GM21515 (cell line): Measurements from ENCODE around the gene CARS1.
"Not testable (repeated sequence)": the region's sequence is repeated elsewhere in the genome, so short reads cannot be mapped to it uniquely, and the experiment has no call there.

Source experiments
- ATAC-seq: cut with Tn5 transposase; IDR thresholded peaks from one replicate; pipeline ENCODE4 v1.9.1; 2021; ENCODE audit not compliant: unreplicated experiment

Gene CARS1

DNA sequence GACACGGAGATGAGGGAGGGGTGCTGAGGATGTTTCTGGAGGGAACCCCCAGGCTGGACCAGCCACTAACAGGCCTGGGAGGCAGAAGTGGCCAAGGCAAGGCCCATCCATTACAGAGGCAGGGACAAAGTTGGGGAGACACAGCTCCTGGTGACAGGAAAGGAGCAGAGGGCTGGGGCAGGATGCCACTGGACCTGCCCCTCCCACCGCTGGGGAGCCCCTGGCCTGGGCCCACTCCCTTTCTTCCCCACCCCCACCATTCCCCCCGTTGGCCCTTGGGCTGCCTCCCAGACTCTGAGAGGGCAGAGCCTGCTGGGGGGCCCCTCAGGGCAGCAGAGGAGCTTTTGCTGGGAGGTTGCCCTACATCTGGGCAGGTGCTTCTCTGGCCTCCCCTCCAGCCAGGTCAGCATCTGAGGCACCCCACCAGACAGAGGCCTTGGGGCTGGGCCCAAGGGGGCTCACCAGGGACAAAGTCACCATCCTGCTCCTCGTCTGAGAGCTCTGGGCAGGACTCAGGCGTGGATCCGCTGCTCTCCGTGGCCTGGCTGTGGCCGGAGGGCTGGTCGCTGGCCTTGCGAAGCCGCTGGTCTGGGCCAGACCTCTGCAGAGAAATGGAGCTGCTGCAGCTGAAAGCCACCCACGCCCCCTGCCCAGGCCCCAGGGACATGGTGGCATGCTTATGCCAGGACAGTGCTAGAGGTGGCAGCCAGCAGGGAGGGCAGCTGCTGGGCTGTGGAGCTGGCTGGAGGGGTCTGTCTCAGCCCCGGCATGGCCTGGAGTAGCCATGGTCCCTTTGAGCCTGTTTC, 33.1 kb upstream of the CARS1 start:
- no peak for ATAC-seq

DNA sequence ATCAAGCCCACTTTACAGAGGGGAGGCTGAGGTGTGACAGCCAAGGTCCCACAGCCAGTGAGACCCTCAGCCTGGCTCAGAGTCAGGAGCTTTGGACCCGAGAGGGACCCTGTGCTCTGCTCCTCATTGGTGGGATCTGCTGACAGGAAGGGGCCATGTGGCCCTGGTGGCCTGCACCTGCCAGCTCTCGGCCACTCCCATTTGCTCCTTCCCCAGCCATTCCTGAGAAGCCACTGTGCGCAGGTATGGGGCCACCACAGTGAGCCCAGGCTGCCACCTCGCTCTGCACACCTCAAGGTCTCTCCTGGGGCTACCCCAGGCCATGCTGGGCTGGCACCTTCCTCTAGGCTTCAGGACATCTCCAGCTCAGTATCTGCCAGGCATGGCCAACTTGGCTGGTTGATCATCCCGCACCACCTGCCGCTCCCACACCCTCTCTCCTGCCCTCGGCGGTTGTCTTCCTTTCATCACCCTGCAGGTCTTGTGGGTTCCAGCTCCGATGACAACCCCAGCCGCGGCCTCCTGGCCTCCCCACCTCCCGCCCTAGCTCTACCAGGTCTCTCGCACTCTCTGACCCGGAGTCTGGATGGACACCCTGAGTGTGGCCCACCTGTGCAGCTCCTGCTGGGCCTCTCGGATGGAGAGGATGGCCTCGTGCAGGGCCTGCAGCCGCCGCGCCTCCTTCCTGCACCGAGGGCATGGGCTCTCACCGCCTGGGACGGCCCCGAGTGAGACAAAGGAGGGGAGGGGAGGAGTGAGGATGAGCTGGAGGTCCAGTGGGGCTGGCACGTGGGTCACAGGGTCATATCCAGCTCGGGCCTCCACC, 32.2 kb upstream of the CARS1 start:
- ATAC-seq: no peak

DNA sequence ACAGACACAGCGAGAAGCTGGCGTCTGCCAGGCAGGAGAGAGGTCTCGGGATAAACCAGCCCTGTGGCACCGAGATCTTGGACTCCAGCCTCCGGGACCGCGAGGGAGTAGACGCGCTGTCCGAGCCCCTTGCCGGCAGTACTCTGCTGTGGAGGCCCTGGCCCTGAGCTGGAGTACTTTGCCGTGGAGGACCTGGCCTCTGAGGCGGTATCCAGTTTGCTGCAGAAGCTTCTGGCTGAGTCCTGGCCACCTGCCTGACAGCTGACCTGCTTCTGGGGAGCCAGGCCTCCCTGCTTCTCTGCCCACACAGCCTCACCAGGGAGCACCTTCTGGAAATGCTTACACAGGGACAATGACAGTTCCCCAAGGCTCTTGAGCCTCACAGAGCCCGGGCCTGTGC, 31.6 kb upstream of the CARS1 start:
- no peak for ATAC-seq

DNA sequence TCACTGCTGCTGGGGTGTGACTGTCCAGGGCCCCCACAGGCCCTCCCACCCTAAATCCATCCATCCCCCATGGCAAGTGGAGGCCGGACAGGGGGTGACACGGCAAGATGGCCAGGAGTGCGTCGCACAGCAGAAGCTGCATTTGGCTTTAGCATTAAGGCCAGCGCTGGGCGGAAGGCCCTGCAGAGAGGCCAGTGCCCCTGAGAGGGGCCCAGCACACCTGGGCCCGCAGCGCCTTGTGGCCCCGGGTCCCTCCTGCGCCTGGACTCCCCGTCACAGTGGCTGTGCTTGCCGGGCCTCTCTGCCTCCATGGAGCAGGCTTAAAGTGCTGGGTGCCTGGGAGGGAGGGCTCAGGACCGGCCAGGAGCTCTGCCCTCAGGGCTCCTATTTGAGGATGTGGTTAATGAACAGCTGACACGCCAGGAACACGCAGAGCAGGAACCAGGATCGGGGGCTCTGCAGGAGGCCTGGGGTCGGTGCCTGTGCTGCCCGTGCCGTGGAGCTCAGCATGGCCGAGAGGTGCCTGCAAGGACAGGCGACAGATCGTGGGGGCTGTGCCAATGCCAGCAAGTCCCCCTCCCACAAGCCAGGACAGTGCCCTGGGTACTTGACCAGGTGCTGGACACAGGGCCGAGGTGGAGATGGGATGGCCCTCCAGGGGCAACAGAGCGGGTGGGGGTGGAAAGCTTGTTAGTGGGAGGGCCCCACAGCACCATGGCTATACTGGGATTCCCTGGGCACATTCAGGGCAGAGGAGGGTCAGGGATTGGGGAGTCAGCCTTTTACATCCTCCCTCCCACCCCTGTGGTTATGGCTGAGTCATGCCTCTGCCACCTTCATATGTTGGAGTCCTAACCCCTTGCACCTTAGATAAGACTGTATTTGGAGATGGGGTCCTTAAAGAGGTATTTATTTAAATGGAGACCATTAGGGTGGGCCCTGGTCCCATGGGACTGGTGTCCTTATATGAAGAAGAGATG, 30.9 kb upstream of the CARS1 start:
- ATAC-seq: no peak

DNA sequence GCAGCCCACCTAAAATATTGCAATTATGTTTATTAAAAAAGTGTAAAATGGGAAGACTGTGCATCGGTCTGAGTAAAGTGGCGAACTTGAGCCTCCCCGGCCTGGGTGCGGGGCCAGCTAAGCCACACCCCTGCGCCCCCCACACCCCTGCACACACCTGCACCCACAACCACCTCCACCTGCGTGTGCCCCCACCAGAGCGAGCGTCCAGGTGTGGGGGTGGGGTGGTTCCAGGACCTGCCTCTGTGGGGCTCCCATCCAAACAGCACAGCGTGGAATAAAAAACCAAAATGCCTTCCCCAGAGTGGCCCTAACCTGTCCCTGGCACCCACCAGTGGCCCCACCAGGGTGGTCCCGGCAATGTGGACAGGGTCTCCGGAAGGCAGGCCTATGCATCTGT, 30.1 kb upstream of the CARS1 start:
- ATAC-seq: no peak

DNA sequence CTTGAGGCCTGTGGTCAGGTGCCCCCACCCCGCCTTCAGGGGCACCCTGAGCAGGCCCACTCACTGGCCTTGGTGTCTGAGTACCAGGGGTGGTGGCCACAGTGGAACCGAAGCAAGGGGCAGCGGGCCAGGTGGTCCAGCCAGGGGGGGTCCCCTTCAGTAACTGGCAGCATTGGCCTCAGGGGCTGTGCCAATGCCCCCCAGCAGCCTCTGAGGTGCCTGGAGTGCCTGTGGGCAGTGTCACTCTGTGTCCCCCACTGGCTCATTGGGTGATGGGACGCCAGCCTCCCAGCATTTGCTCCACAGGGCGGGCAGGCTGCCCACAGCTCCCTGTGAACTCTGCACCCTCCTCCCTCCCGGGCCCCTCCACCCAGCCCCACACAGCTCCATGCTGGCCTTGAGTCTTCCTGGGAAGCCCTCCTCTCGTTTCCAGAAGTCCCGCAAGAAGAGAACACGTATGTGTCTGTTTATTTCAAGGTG, 29.5 kb upstream of the CARS1 start:
- no peak for ATAC-seq

DNA sequence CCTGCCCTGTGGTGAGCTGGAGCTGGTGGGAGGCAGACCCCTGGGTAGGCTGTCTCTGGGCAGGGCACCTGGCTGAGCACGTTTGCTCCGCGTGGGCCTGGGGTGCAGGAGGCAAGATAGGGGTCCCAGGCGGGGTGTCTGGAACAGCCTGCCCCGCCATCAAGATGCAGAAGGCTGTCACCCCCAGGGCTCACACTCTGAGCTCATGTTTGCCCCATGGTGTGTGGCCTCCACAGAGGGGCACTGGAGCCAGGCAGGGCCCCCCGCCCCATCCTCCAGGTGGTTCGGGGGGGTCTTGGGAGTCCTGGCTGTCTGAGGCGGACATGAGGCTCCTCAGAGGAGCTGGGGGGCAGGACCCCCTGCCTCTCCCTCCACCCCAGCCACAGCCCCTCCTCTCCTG, 28.9 kb upstream of the CARS1 start:
- ATAC-seq: no peak

DNA sequence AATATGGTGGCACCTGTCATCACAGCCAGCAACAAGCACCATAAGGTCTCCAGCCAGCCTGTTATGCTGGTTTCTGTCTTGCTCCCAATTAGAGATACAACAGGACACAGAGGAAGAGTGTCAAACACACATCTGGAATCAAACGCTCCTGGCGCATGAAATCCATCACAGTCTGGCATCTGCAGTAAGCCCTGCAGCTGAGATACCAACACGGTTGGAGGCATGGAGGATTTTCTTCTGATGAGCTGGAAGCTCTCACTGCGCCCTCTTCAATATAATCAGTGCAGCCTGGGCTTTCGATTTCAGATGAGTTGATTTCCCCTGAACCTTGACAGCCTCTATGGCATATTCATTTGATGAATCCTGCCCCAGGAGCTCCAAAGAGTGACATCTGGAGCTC, 27.8 kb upstream of the CARS1 start:
- ATAC-seq: no peak

DNA sequence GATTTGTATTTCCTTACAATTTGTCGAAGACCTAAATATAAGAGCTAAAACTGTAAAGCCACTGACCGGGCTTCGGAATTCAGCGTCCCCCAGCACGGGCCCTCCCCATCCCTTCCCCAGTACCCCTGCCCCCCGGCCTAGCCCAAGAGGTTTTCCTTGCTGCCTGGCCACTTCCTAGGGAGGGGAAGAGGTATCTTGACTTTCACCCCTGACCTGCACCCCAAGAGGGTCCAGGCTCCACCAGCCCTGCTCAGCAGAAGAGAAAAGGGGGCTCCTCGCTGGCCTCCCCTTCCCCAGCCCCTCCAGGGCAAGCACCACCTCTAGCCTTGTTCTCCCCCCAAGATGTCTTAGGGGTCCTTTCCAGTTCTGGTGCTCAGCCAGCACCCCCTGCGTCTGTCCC, 26.1 kb upstream of the CARS1 start:
- ATAC-seq: no peak

DNA sequence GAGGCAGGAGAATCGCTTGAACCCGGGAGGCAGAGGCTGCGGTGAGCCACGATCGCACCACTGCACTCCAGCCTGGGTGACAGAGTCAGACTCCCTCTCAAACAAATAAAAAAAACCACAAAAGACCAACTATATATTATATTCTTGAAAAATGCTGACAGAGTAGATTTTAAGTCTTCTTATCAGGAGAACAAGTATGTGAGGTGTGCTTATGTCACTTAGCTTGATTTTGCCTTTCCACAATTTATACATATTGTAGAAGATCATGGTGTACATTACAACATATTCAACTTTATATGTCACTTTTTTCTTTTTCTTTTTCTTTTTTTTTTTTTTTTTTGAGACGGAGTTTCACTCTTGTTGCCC, 24.1 kb upstream of the CARS1 start:
- ATAC-seq: no peak

DNA sequence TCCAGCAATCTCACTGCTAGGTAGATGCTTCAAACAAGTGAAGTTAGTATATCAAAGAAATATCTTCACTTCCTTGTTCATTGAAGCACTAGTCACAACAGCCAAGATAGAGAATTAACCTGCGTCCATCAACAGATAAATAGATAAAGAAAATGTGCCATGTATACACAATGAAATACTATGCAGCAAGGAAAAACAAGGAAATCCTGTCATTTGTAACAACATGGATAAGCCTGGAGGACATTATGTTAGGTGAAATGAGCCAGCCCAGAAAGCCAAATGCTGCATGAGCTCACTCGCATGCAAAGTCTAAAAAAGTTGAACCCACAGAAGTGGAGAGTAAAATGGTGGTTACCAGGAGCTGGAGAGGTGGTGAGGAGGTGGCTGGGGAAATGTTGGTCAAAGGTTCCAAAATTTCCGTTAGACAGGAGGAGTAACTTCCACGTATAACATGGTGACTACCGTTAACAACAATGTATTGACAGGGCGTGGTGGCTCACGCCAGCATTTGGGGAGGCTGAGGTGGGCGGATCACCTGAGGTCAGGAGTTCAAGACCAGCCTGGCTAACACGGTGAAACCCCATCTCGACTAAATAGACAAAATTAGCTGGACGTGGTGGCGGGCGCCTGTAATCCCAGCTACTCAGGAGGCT, 23.6 kb upstream of the CARS1 start:
- no peak for ATAC-seq

DNA sequence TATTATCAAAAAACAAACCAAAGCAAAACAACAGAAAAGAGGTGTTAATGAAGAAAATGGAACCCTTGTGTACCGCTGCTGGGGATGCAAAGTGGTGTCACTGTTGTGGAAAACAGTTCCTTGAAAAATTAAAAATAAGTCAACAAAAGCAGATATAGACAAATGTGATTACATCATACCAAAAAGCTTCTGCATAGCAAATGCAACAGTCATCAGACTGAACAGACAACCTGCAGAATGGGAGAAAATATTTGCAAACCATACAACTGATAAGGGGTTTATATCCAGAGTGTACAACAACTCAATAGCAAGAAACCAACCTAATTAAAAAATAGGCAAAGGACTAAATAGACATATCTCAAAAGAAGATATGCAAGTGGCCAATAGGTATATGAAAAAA, 22.9 kb upstream of the CARS1 start:
- ATAC-seq: no peak

DNA sequence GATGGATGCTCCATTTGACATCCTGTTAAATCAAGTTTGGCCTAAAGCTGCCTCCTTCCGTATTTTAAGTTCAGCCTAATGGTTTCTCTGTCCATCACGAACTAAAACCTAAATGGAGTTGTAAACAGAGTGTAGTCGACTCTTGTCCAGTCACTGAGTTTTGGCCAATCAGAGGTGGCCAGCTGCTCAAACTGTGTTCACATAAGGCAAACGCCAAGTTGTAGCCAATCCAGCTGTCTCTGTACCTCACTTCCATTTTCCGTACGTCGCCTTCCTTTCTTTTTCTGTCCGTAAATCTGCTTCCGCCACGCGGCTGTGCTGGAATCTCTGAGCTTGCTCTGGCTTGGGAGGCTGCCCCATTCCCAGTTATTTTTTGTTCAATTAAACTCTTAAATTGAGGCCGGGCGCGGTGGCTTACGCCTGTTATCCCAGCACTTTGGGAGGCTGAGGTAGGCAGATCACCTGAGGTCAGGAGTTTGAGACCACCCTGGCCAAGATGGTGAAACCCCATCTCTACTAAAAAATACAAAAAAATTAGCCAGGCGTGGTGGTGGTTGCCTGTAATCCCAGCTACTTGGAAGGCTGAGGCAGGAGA, 20.7 kb upstream of the CARS1 start:
- no peak for ATAC-seq

DNA sequence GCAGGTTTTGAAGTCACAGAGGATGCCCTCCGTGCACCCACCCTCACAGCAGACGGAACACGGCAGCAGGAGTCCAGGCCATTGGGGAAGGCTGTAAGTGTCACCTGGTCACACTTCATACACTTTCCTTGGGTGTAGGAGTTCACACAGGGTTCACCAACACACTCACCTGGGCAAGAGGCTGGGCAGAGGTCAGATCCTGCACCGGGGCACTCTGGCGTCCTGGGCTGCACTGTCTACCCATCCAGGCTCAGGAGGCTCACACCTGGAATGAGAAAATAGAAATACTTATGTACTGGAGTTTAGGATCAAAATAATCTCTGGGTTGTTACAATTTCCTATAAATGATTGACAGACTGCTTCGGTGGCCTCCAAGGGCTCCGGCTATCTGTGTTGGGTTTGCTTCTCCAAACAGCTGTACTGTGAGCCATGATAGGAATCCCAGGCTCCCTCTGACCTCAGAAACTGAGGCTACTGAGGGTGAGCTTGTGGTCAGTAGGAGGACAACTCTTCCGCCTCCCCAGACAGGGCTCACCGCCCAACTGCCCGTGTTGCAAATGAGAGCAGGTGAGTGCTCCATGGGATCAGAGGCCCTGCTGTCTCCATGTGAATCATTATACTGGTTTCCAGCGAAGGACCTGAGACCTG, 20.1 kb upstream of the CARS1 start:
- no peak for ATAC-seq

DNA sequence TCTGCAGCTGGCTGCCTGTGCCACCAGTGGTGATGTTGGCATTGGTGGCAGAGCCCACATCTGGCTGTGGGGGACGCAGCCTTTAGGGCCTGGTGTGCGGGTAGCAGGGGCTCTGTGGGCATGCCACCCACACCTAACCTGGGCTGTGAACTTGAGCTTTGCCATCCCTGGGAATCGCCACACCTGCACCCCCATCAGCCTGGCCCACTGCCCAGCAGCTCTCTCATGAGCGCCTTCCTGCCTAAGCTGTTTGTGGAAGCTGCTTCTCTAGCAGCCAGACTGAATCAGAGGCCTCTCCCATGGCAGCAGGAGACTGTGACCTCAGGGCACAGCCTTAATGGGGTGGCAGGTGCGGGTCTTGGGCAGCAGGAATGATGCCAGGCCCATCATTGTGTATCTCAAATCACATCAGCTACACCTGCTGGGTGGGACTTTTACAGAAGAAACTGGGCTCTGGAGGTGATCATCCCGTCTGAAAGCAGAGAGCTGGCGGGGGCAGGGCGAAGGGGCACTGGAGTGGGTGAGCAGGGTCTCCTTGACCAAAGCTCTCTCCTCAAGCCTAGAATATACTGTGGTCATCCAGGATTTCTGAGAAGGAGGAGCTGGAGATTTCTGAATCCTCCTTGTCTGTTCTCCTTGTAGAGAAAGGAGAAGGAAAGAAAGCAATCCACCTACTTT, 17.8 kb upstream of the CARS1 start:
- no peak for ATAC-seq

DNA sequence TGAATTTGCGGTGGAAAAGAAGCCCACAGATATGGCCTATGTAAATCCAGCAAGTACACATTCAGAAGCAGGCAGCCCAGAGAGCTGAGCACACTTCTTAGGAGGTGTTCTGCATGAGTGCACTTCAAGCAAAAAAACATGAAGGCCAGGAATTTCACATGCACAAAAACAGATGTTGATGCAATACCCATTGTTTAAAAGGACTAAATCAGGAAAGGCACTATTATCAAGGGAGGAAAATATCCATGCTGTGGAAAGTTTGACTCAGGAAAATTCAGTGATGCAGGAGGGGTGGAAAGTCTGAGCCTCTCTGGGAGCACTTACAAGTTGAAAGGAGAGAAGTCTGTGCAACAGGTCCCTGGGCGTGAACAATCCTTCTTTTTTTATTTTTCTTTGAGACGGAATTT, 15.8 kb upstream of the CARS1 start:
- ATAC-seq: no peak

DNA sequence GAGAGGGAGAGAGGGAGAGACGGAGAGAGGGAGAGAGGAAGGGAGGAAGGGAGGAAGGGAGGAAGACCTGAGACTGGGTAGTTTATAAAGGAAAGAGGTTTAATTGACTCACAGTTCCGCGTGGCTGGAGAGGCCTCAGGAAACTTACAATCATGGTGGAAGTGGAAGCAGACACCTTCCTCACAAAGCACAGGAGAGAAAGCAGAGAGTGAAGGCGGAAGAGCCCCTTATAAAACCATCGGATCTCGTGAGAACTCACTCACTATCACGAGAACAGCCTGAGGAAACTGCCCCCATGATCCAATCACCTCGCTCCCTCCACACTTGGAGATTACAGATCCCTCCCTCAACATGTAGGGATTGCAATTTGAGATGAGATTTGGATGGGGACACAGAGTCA, 12.2 kb upstream of the CARS1 start:
- no peak for ATAC-seq

DNA sequence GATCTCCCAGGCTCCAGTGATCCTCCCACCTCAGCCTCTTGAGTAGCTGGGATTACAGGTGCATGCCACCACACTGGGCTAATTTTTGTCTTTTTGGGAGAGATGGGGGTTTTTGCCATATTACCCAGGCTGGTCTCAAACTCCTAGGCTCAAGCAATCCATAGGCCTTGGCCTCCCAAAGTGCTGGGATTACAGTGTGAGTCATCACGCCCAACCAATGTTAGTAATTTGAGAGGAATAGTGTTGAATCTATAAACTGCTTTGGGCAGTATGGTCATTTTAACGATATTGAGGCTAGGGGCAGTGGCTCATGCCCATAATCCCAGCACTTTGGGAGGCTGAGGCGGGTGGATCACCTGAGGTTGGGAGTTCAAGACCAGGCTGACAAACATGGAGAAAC, 9.1 kb upstream of the CARS1 start:
- not testable (repeated sequence) for ATAC-seq

DNA sequence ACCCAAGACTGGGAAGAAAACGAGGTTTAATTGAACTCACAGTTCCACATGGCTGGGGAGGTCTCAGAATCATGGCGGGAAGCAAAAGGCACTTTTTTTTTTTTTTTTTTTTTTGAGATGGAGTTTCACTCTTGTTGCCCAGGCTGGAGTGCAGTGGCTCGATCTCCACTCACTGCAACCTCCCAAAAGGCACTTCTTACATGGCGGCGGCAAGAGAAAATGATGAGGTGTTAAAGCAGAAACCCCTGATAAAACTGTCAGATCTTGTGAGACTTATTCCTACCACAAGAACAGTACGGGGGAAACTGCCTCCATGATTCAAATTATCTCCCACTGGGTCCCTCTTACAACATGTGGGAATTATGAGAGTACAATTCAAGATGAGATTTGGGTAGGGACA, 7.5 kb upstream of the CARS1 start:
- ATAC-seq: not testable (repeated sequence)
